ENCODE measurements around the gene RTTN. TPM values are rescaled to one million over a fixed set of nuclear protein-coding genes. Genes with fewer than 3 reads are reported as not detected.

The RTTN gene
- total RNA-seq, 1 experiment from 2014 or later: 25.9 TPM

GRCh38 chr18:69996951-69997798 is 208.3 kb downstream of the RTTN start:
- no peaks in the 10 kb centered on the region for H3K9me3 ChIP-seq (ENCODE audit: low read depth, low read length, poor library complexity, severe bottlenecking)
- no peaks in the 10 kb centered on the region for H3K27me3 ChIP-seq (replicated peaks; ENCODE audit: insufficient read depth, low read depth, low read length, poor library complexity)
- ChIA-PET POLR2A (ENCODE audit: low non-redundant PET) (no interaction called here), CTCF (no interaction called here)
- intact Hi-C loops (cut with micrococcal nuclease; ENCODE audit: unreplicated experiment): no loop called here
- DNase-seq (ENCODE audit: low spot score): no peak
- TF ChIP-seq, protein P1, sequence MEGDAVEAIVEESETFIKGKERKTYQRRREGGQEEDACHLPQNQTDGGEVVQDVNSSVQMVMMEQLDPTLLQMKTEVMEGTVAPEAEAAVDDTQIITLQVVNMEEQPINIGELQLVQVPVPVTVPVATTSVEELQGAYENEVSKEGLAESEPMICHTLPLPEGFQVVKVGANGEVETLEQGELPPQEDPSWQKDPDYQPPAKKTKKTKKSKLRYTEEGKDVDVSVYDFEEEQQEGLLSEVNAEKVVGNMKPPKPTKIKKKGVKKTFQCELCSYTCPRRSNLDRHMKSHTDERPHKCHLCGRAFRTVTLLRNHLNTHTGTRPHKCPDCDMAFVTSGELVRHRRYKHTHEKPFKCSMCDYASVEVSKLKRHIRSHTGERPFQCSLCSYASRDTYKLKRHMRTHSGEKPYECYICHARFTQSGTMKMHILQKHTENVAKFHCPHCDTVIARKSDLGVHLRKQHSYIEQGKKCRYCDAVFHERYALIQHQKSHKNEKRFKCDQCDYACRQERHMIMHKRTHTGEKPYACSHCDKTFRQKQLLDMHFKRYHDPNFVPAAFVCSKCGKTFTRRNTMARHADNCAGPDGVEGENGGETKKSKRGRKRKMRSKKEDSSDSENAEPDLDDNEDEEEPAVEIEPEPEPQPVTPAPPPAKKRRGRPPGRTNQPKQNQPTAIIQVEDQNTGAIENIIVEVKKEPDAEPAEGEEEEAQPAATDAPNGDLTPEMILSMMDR (conservative IDR thresholded peaks at IDR 0.05; ENCODE audit: low read depth, low read length): no peak
- TF ChIP-seq EZH2 (IDR thresholded peaks at IDR 0.05; ENCODE audit: borderline replicate concordance, low read depth, low read length, poor library complexity, severe bottlenecking): no peak
- no peaks in the 10 kb centered on the region for H3K36me3 ChIP-seq (ENCODE audit: insufficient read depth, low read length, poor library complexity, severe bottlenecking)
- H3K27ac ChIP-seq (ENCODE audit: low read depth, low read length, poor library complexity, severe bottlenecking): no peak overlapping the region
- H3K4me3 ChIP-seq (ENCODE audit: low read depth, low read length, poor library complexity, severe bottlenecking): no peak overlapping the region
- peaks cover 8% of the 10 kb centered on the region for H3K4me1 ChIP-seq (ENCODE audit: insufficient read depth, low read length, poor library complexity, severe bottlenecking)
- BruUV-seq (replicated peaks): no TSS peak

- TF ChIP-seq, protein P1 (conservative IDR thresholded peaks at IDR 0.05; ENCODE audit: low read depth, low read length): no peak
- TF ChIP-seq EZH2 (IDR thresholded peaks at IDR 0.05; ENCODE audit: borderline replicate concordance, low read depth, low read length, poor library complexity, severe bottlenecking): no peak
- no peaks in the 10 kb centered on the region for H3K27me3 ChIP-seq (replicated peaks; ENCODE audit: insufficient read depth, low read depth, low read length, poor library complexity)
- no peak overlapping the region for H3K4me3 ChIP-seq (ENCODE audit: low read depth, low read length, poor library complexity, severe bottlenecking)
- H3K36me3 ChIP-seq (ENCODE audit: insufficient read depth, low read length, poor library complexity, severe bottlenecking): no peaks in the 10 kb centered on the region
- BruUV-seq (replicated peaks): no TSS peak
- no peaks in the 10 kb centered on the region for H3K9me3 ChIP-seq (ENCODE audit: low read depth, low read length, poor library complexity, severe bottlenecking)
- intact Hi-C loops (cut with micrococcal nuclease; ENCODE audit: unreplicated experiment): no loop called here
- peaks cover 8% of the 10 kb centered on the region for H3K4me1 ChIP-seq (ENCODE audit: insufficient read depth, low read length, poor library complexity, severe bottlenecking)
- CTCF ChIA-PET: no interaction called here
- H3K27ac ChIP-seq (ENCODE audit: low read depth, low read length, poor library complexity, severe bottlenecking): no peak overlapping the region
- DNase-seq (ENCODE audit: low spot score): no peak
- POLR2A ChIA-PET (ENCODE audit: low non-redundant PET): no interaction called here
These were observed 209.1 kb downstream of the RTTN start for GRCh38 chr18:69996417-69996816.

DNA sequence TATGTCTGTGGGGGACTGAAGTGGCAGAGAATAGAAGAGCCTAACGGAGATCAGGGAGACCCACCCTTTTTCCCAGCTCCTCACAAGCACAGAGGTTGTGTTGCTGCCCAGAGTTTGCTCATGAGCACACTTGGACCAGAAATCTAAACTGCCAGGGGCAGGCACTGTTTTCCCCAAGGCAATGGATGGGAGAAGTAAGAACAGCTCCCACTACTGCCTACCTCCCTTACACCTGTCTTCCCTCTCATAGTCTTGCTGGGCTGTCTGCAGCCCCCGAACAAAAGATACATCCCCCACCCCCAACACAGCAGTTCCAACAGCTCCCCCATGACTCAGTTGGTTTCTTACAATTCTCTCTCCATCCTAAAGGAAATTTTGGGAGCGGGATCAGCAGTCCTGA is 209.7 kb downstream of the RTTN start:
- Histone ChIP-seq H3K4me1 (ENCODE audit: insufficient read depth, low read length, poor library complexity, severe bottlenecking) (peaks cover 8% of the 10 kb centered on the region), H3K27me3 (replicated peaks; ENCODE audit: insufficient read depth, low read depth, low read length, poor library complexity) (no peaks in the 10 kb centered on the region), H3K9me3 (ENCODE audit: low read depth, low read length, poor library complexity, severe bottlenecking) (no peaks in the 10 kb centered on the region), H3K27ac (ENCODE audit: low read depth, low read length, poor library complexity, severe bottlenecking) (no peak overlapping the region), H3K4me3 (ENCODE audit: low read depth, low read length, poor library complexity, severe bottlenecking) (no peak overlapping the region), H3K36me3 (ENCODE audit: insufficient read depth, low read length, poor library complexity, severe bottlenecking) (no peaks in the 10 kb centered on the region)
- DNase-seq (ENCODE audit: low spot score): no peak
- no TSS peak for BruUV-seq (replicated peaks)
- TF ChIP-seq, protein P1 (conservative IDR thresholded peaks at IDR 0.05; ENCODE audit: low read depth, low read length): no peak
- TF ChIP-seq EZH2 (IDR thresholded peaks at IDR 0.05; ENCODE audit: borderline replicate concordance, low read depth, low read length, poor library complexity, severe bottlenecking): no peak
- ChIA-PET CTCF (no interaction called here), POLR2A (ENCODE audit: low non-redundant PET) (no interaction called here)
- intact Hi-C loops (cut with micrococcal nuclease; ENCODE audit: unreplicated experiment): no loop called here
